ENCODE data around the gene LYRM1. TPM values are rescaled to one million over a fixed set of nuclear protein-coding genes. Genes with fewer than 3 reads are reported as not detected.

Gene LYRM1, protein sequence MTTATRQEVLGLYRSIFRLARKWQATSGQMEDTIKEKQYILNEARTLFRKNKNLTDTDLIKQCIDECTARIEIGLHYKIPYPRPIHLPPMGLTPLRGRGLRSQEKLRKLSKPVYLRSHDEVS
- 100 to 1,000 TPM in 1 of 4 donors, 10 to 100 TPM in 3; 40.0 to 201 (median 51.0) TPM for total RNA-seq

GRCh38 chr16:20900299-20901067 lies at the start of gene LYRM1, which contains the start of gene DCUN1D3:
Gene LYRM1 (plus strand): TSS chr16:20900771. CDS start chr16:20915556, 14,785 bp downstream.
Gene DCUN1D3 (minus strand): TSS chr16:20900358. CDS start chr16:20862538, 37,820 bp downstream.
- intact Hi-C loops (cut with DNase I; ENCODE audit: low total_unique reads) = loop anchor here (10.0 kb wide), 1 partner anchor 46 kb away; no protein-coding TSS in a partner anchor
- H3K4me1 ChIP-seq = peaks cover 4 to 16% of the 10 kb centered on the region in 2 donors
- H3K9me3 ChIP-seq = no peaks in the 10 kb centered on the region

DNA sequence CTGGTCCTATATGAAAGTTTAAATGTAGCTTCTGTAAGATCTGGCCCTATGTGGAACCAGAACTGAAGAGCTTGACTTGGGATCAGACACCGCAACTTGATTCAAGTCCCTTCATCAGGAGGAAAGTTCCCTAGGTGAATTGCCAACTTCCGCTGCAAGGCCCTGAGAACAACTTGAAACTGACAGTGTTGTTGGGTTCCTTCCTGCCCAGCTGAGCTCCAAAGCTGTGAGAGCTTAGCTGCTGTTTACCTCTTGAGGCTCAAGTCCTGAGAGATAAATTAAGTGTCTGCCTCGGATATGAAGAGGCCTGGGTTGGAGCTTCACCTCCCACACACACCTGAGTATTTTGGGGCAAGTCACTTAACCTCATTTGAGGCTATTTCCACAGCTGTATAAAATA lies 49.6 kb upstream of the LYRM1 start:
- H3K4me1 ChIP-seq = peaks cover 14 to 20% of the 10 kb centered on the region in 2 donors
- intact Hi-C loops (cut with DNase I; ENCODE audit: low total_unique reads) = loop anchor here (10.0 kb wide), 1 partner anchor 54 kb away; the partner anchor contains the start of genes DCUN1D3 and LYRM1
- H3K4me3 ChIP-seq = no peak overlapping the region
- H3K27me3 ChIP-seq = no peaks in the 10 kb centered on the region
- H3K36me3 ChIP-seq = no peaks in the 10 kb centered on the region
- H3K9me3 ChIP-seq = no peaks in the 10 kb centered on the region
- H3K27ac ChIP-seq = peak overlapping the region; percentile 77 to 85
- DNase-seq = no peak
- no peak for TF ChIP-seq POLR2A (IDR thresholded peaks at IDR 0.05)
- TF ChIP-seq, protein P1, sequence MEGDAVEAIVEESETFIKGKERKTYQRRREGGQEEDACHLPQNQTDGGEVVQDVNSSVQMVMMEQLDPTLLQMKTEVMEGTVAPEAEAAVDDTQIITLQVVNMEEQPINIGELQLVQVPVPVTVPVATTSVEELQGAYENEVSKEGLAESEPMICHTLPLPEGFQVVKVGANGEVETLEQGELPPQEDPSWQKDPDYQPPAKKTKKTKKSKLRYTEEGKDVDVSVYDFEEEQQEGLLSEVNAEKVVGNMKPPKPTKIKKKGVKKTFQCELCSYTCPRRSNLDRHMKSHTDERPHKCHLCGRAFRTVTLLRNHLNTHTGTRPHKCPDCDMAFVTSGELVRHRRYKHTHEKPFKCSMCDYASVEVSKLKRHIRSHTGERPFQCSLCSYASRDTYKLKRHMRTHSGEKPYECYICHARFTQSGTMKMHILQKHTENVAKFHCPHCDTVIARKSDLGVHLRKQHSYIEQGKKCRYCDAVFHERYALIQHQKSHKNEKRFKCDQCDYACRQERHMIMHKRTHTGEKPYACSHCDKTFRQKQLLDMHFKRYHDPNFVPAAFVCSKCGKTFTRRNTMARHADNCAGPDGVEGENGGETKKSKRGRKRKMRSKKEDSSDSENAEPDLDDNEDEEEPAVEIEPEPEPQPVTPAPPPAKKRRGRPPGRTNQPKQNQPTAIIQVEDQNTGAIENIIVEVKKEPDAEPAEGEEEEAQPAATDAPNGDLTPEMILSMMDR (IDR thresholded peaks at IDR 0.05) = no peak

More at GRCh38 chr16:20900299-20901067, at the start of gene LYRM1, which contains the start of gene DCUN1D3:
- peak; percentile 97 to 98 for DNase-seq
- Histone ChIP-seq H3K27me3 (no peaks in the 10 kb centered on the region), H3K36me3 (no peaks in the 10 kb centered on the region), H3K27ac (peak within 1 kb of the TSS; percentile 96 to 100), H3K4me3 (peak within 1 kb of the TSS; percentile 71 to 98)
- TF ChIP-seq POLR2A (IDR thresholded peaks at IDR 0.05) = peak; percentile 81 to 97
- TF ChIP-seq, protein P1 (IDR thresholded peaks at IDR 0.05) = no peak

GRCh38 chr16:20851601-20852000 lies 49.0 kb upstream of the LYRM1 start:
- intact Hi-C loops (cut with DNase I; ENCODE audit: low total_unique reads) = loop anchor here (10.0 kb wide), 1 partner anchor 53 kb away; the partner anchor contains the start of genes DCUN1D3 and LYRM1
- Histone ChIP-seq H3K36me3 (no peaks in the 10 kb centered on the region), H3K27me3 (no peaks in the 10 kb centered on the region), H3K27ac (peak overlapping the region; percentile 77 to 85), H3K4me3 (no peak overlapping the region), H3K4me1 (peaks cover 14 to 20% of the 10 kb centered on the region in 2 donors), H3K9me3 (no peaks in the 10 kb centered on the region)
- DNase-seq = peak; percentile 85 to 89
- TF ChIP-seq POLR2A (IDR thresholded peaks at IDR 0.05) = peak in 1 of 2 donors; percentile 32
- TF ChIP-seq, protein P1 (IDR thresholded peaks at IDR 0.05) = no peak

DNA sequence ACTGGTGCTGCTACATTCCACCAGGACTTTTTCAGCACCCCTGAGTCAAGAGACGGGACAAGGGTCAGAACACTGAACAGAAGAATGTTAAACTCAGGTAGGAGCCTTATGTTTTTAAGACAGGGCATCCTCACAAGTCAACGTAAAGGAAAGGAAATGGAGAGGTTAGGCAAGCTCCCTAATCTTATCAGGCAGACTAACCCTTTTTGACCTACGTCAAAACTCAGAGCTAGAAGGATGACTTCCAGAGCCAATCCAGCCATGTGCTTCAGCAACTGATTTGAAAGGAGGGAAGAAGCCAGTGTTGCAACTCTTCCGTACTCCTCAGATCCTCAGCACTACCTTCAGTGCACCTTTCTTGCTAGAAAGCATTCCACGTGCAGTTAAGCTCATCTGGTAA lies 47.4 kb upstream of the LYRM1 start:
- TF ChIP-seq, protein P1 (IDR thresholded peaks at IDR 0.05) = no peak
- TF ChIP-seq POLR2A (IDR thresholded peaks at IDR 0.05) = no peak
- no peaks in the 10 kb centered on the region for H3K36me3 ChIP-seq
- no peak for DNase-seq
- H3K4me1 ChIP-seq = peaks cover 14 to 20% of the 10 kb centered on the region in 2 donors
- intact Hi-C loops (cut with DNase I; ENCODE audit: low total_unique reads) = loop anchor here (10.0 kb wide), 1 partner anchor 52 kb away; the partner anchor contains the start of genes DCUN1D3 and LYRM1
- H3K9me3 ChIP-seq = no peaks in the 10 kb centered on the region
- H3K4me3 ChIP-seq = no peak overlapping the region
- peak overlapping the region; percentile 77 to 85 for H3K27ac ChIP-seq
- H3K27me3 ChIP-seq = no peaks in the 10 kb centered on the region

All from uterus (tissue), 4 donors.